DND-41 (cell line): ENCODE results near the gene PIAS1.

Source experiments
- CTCF ChIP-seq: IDR thresholded peaks from 2 replicates; pipeline ENCODE4 v1.5.1; 2012; ENCODE audit warnings: borderline replicate concordance, low read length, moderate library complexity, mild to moderate bottlenecking; ENCODE audit not compliant: poor library complexity, severe bottlenecking; ENCODE audit errors: extremely low read depth
- EZH2 ChIP-seq: IDR thresholded peaks from 3 replicates; pipeline ENCODE4 v1.6.1; 2012; ENCODE audit warnings: borderline replicate concordance, low read depth, mild to moderate bottlenecking, moderate library complexity, low read length, inconsistent platforms; ENCODE audit not compliant: severe bottlenecking

- TF ChIP-seq CTCF (no peak), EZH2 (no peak)
Observed at GRCh38 chr15:68192804-68193486, 138.8 kb downstream of the PIAS1 start.
